H9 (cell line): ENCODE measurements around the gene HPCAL1. TPM values are rescaled to one million over a fixed set of nuclear protein-coding genes. Genes with fewer than 3 reads are reported as not detected.

Source experiments
- DNase-seq: peaks from one replicate; pipeline ENCODE4 v3.0.0-alpha.2; 2017
- H2AFZ ChIP-seq: one replicate; pipeline ENCODE4 v1.6.1; 2013; ENCODE audit warnings: mild to moderate bottlenecking, low read length, control low read depth, moderate library complexity
- H2AK5ac ChIP-seq: 2 replicates; pipeline ENCODE4 v1.6.1; 2013; ENCODE audit warnings: low read length, control low read depth, mixed read lengths; ENCODE audit not compliant: insufficient read length
- H2BK120ac ChIP-seq: one replicate; pipeline ENCODE4 v1.6.1; 2013; ENCODE audit warnings: low read depth, mild to moderate bottlenecking, low read length, control low read depth, inconsistent platforms; ENCODE audit not compliant: poor library complexity, severe bottlenecking
- H2BK12ac ChIP-seq: 2 replicates; pipeline ENCODE4 v1.6.1; 2013; ENCODE audit warnings: low read length, control low read depth, mixed read lengths, low read depth; ENCODE audit not compliant: insufficient read length
- H2BK15ac ChIP-seq: 2 replicates; pipeline ENCODE4 v1.6.1; 2013; ENCODE audit warnings: low read depth, low read length, control low read depth
- H2BK20ac ChIP-seq: one replicate; pipeline ENCODE4 v1.6.1; 2013; ENCODE audit warnings: low read depth, mild to moderate bottlenecking, low read length, control low read depth, inconsistent platforms; ENCODE audit not compliant: poor library complexity, severe bottlenecking
- H2BK5ac ChIP-seq: 2 replicates; pipeline ENCODE4 v1.6.1; 2013; ENCODE audit warnings: low read length, control low read depth, mixed read lengths; ENCODE audit not compliant: insufficient read length
- H3K14ac ChIP-seq: 2 replicates; pipeline ENCODE4 v1.6.1; 2013; ENCODE audit warnings: low read length, control low read depth; ENCODE audit not compliant: insufficient read depth
- H3K18ac ChIP-seq: 2 replicates; pipeline ENCODE4 v1.6.1; 2013; ENCODE audit warnings: low read depth, mild to moderate bottlenecking, mixed read lengths, low read length, control low read depth; ENCODE audit not compliant: insufficient read length
- H3K23ac ChIP-seq: 2 replicates; pipeline ENCODE4 v1.6.1; 2013; ENCODE audit warnings: low read length, control low read depth, mixed read lengths, low read depth; ENCODE audit not compliant: insufficient read length
- H3K23me2 ChIP-seq: 2 replicates; pipeline ENCODE4 v1.6.1; 2013; ENCODE audit warnings: low read depth, mild to moderate bottlenecking, mixed read lengths, low read length, control low read depth; ENCODE audit not compliant: insufficient read length, poor library complexity, severe bottlenecking
- H3K27ac ChIP-seq: 2 replicates; pipeline ENCODE4 v1.5.1; 2013; ENCODE audit warnings: low read length, control low read depth, mixed read lengths, low read depth; ENCODE audit not compliant: insufficient read length
- H3K27me3 ChIP-seq: 2 replicates; pipeline ENCODE4 v1.6.1; 2013; ENCODE audit warnings: low read length, control low read depth, inconsistent platforms; ENCODE audit not compliant: insufficient read depth
- H3K4ac ChIP-seq: 2 replicates; pipeline ENCODE4 v1.6.1; 2013; ENCODE audit warnings: low read depth, mild to moderate bottlenecking, control low read depth, inconsistent platforms, low read length, moderate library complexity
- H3K4me1 ChIP-seq: 2 replicates; pipeline ENCODE4 v1.6.1; 2013; ENCODE audit warnings: low read length, control low read depth, inconsistent platforms; ENCODE audit not compliant: insufficient read depth
- H3K4me2 ChIP-seq: 2 replicates; pipeline ENCODE4 v1.6.1; 2013; ENCODE audit warnings: low read length, control low read depth, mixed read lengths; ENCODE audit not compliant: insufficient read length, insufficient read depth
- H3K56ac ChIP-seq: 2 replicates; pipeline ENCODE4 v1.6.1; 2013; ENCODE audit warnings: low read depth, mild to moderate bottlenecking, mixed read lengths, low read length, control low read depth; ENCODE audit not compliant: insufficient read length
- H3K79me1 ChIP-seq: 2 replicates; pipeline ENCODE4 v1.6.1; 2013; ENCODE audit warnings: low read depth, mild to moderate bottlenecking, moderate library complexity, low read length, control low read depth, inconsistent platforms; ENCODE audit not compliant: insufficient read depth, poor library complexity, severe bottlenecking
- H3K79me2 ChIP-seq: 2 replicates; pipeline ENCODE4 v1.6.1; 2013; ENCODE audit warnings: low read length, control low read depth, inconsistent platforms; ENCODE audit not compliant: insufficient read depth
- H3K9ac ChIP-seq: 2 replicates; pipeline ENCODE4 v1.6.1; 2013; ENCODE audit warnings: low read length, control low read depth, mixed read lengths; ENCODE audit not compliant: insufficient read length; ENCODE audit errors: extremely low read depth
- H3K9me3 ChIP-seq: one replicate; pipeline ENCODE4 v1.6.1; 2013; ENCODE audit warnings: low read depth, low read length, inconsistent platforms; ENCODE audit not compliant: control insufficient read depth
- H3T11ph ChIP-seq: one replicate; pipeline ENCODE4 v1.6.1; 2013; ENCODE audit warnings: mild to moderate bottlenecking, low read length, control low read depth, inconsistent platforms
- H4K20me1 ChIP-seq: one replicate; pipeline ENCODE4 v1.6.1; 2013; ENCODE audit not compliant: control insufficient read depth, insufficient read length, insufficient read depth
- H4K5ac ChIP-seq: 2 replicates; pipeline ENCODE4 v1.6.1; 2013; ENCODE audit warnings: low read depth, mild to moderate bottlenecking, mixed read lengths, low read length, control low read depth; ENCODE audit not compliant: insufficient read length
- H4K8ac ChIP-seq: replicated peaks from 2 replicates; pipeline ENCODE4 v1.6.1; 2013; ENCODE audit warnings: low read length, control low read depth, mixed read lengths, low read depth; ENCODE audit not compliant: insufficient read length
- H4K91ac ChIP-seq: 2 replicates; pipeline ENCODE4 v1.6.1; 2013; ENCODE audit warnings: low read depth, mild to moderate bottlenecking, moderate library complexity, mixed read lengths, low read length, control low read depth; ENCODE audit not compliant: insufficient read length
- H3K27ac Mint-ChIP-seq, 3 experiments: 2 replicates in 2 of 3; 3 replicates in 1 of 3; pipeline ENCODE4 v1.8.0; 2020 to 2021; ENCODE audit warnings: mixed read lengths in 3 of 3, mild to moderate bottlenecking in 1 of 3, moderate library complexity in 1 of 3
- H3K27me3 Mint-ChIP-seq: 2 replicates; pipeline ENCODE4 v1.8.0; 2021; ENCODE audit warnings: low read depth, mild to moderate bottlenecking, moderate library complexity, mixed read lengths
- H3K36me3 Mint-ChIP-seq, 3 experiments: 2 replicates in 2 of 3; 3 replicates in 1 of 3; pipeline ENCODE4 v1.8.0; 2020 to 2021; ENCODE audit warnings: low read depth in 3 of 3, mixed read lengths in 3 of 3; ENCODE audit not compliant: insufficient read depth in 1 of 3
- H3K4me1 Mint-ChIP-seq, 2 experiments: 2 replicates each; pipeline ENCODE4 v1.8.0; 2020; ENCODE audit warnings: mixed read lengths in 2 of 2
- H3K4me3 Mint-ChIP-seq, 2 experiments: 2 replicates in 1 of 2; 3 replicates in 1 of 2; pipeline ENCODE4 v1.8.0; 2020 to 2021; ENCODE audit warnings: mild to moderate bottlenecking in 2 of 2, mixed read lengths in 2 of 2, moderate library complexity in 1 of 2
- H3K9me3 Mint-ChIP-seq, 2 experiments: 2 replicates in 1 of 2; 3 replicates in 1 of 2; pipeline ENCODE4 v1.8.0; 2020; ENCODE audit warnings: mild to moderate bottlenecking in 2 of 2, mixed read lengths in 2 of 2, moderate library complexity in 1 of 2
- CTCF ChIP-seq: fragments of 200-600 bp; sonication (generic); conservative IDR thresholded peaks from 3 replicates; pipeline ENCODE4 v1.8.0; 2021; ENCODE audit warnings: antibody characterized with exemption, mild to moderate bottlenecking
- WGBS: extraction: QIAGEN DNeasy Blood & Tissue Kit; methylation state at CpG from one replicate; pipeline ENCODE4 v1.1.7; 2013; ENCODE audit warnings: missing lambda C conversion rate, low lambda C conversion rate, mixed read lengths; ENCODE audit not compliant: insufficient read length; ENCODE audit errors: extremely low coverage; 5-methylcytosine and 5-hydroxymethylcytosine counted together
- total RNA-seq: library from RNA; stranded (reverse); gene quantifications from 2 replicates; pipeline ENCODE4 v1.2.1, GENCODE V29; 2021

HPCAL1 gene
- total RNA-seq, 1 experiment from 2014 or later: 4.7 TPM

DNA sequence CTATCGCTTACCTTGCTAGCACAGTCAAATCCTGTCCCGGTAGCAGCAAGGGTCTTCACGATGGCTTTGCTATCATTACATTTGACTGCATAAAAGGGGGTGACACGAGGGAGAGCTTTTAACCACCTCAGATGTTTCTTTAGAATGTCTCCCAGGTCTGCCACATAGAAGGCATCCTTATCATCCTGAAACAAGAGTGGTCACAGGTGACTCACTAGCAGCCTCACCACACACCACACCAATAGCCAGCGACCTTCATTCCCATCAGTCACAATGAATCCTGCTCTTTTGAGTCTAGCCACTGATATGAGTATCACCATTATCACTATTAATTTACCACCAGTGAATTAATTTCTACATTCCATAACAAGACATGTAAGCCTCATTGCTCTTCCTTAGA is 141.8 kb downstream of the HPCAL1 start:
- no CpG with 5 or more reads among the region's 5 CpGs for WGBS
- no peak for TF ChIP-seq CTCF
- H3K4me2 ChIP-seq: no peak overlapping the region

More for the DNA sequence above, 141.8 kb downstream of the HPCAL1 start:
- Histone ChIP-seq H3K27me3 (peaks cover 3% of the 10 kb centered on the region; the same call in 1 of the 2 replicates), H2BK12ac (no peak overlapping the region), H3K18ac (no peak overlapping the region), H4K5ac (no peak overlapping the region), H3K4ac (no peak overlapping the region), H3K79me2 (peaks cover 4% of the 10 kb centered on the region; the same call in 1 of the 2 replicates), H2BK5ac (no peak overlapping the region), H3K79me1 (no peaks in the 10 kb centered on the region), H2BK120ac (no peak overlapping the region), H3K14ac (no peak overlapping the region), H2BK15ac (no peak overlapping the region), H3K4me1 (no peaks in the 10 kb centered on the region), H4K91ac (no peak overlapping the region), H3K56ac (no peak overlapping the region), H2BK20ac (no peak overlapping the region), H3K27ac (no peak overlapping the region), H3K9me3 (no peaks in the 10 kb centered on the region), H3T11ph (no peak overlapping the region), H2AFZ (no peak overlapping the region), H3K23me2 (peaks cover 8% of the 10 kb centered on the region), H2AK5ac (no peak overlapping the region), H3K9ac (no peak overlapping the region), H3K23ac (no peak overlapping the region), H4K8ac (no peak overlapping the region), H4K20me1 (no peaks in the 10 kb centered on the region)
- Mint-ChIP-seq H3K4me1 (peaks cover 7 to 10% of the 10 kb centered on the region in 2 experiments), H3K36me3 (peaks cover 39 to 52% (median 49%) of the 10 kb centered on the region in 3 experiments), H3K4me3 (no peak overlapping the region), H3K27me3 (peaks cover 16% of the 10 kb centered on the region), H3K9me3 (no peaks in the 10 kb centered on the region), H3K27ac (no peak overlapping the region)
- DNase-seq: no peak
